ENCODE measurements around the gene STXBP4. TPM values are rescaled to one million over a fixed set of nuclear protein-coding genes. Genes with fewer than 3 reads are reported as not detected.

The STXBP4 gene
- polyA plus RNA-seq, 1 of the 3 experiments (the other 2 are of a cell fraction) = 2.8 TPM

DNA sequence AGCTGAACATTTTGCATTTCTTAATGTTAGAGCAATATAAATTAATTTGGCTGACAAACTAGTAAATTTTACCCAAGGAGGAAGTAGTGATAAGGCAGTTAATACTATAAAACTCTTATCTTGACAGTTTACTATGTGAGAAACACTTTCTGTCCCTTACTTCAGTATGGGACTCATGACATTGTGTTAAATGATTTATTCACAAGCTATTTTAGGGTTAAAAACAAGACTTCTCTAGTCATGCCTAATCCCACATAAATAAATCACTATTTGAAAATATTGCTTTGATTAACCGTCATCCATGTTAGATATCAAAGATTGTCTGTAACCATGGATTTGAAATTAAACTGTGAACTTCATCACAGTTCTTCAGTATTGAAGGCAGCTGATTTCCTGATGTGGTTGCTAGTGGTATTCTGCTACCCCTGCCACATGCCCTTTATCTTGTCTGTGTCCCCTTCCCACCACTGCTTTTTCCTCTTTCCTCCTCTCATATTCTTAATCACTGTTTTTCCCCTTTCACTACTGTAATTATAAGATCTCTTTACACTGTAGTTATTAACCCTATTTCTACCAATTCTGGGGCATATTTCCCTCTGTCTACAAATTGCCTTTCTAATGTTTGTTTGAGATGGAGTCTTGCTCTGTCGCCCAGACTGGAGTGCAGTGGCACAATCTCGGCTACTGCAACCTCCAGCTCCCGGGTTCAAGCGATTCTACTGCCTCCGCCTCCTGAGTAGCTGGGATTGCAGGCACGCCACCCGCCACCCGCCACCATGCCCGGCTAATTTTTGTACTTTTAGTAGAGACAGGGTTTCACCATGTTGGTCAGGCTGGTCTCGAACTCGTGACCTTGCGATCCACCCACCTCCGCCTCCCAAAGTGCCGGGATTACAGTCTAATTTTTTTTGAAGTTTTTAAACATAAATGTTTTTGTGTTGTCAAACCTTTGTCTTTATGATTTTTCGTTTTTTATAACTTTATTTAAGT, 95.6 kb downstream of the STXBP4 start (continued):
- TF ChIP-seq, protein P1, sequence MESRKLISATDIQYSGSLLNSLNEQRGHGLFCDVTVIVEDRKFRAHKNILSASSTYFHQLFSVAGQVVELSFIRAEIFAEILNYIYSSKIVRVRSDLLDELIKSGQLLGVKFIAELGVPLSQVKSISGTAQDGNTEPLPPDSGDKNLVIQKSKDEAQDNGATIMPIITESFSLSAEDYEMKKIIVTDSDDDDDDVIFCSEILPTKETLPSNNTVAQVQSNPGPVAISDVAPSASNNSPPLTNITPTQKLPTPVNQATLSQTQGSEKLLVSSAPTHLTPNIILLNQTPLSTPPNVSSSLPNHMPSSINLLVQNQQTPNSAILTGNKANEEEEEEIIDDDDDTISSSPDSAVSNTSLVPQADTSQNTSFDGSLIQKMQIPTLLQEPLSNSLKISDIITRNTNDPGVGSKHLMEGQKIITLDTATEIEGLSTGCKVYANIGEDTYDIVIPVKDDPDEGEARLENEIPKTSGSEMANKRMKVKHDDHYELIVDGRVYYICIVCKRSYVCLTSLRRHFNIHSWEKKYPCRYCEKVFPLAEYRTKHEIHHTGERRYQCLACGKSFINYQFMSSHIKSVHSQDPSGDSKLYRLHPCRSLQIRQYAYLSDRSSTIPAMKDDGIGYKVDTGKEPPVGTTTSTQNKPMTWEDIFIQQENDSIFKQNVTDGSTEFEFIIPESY (IDR thresholded peaks at IDR 0.05; ENCODE audit: borderline replicate concordance, low read depth) = no peak

DNA sequence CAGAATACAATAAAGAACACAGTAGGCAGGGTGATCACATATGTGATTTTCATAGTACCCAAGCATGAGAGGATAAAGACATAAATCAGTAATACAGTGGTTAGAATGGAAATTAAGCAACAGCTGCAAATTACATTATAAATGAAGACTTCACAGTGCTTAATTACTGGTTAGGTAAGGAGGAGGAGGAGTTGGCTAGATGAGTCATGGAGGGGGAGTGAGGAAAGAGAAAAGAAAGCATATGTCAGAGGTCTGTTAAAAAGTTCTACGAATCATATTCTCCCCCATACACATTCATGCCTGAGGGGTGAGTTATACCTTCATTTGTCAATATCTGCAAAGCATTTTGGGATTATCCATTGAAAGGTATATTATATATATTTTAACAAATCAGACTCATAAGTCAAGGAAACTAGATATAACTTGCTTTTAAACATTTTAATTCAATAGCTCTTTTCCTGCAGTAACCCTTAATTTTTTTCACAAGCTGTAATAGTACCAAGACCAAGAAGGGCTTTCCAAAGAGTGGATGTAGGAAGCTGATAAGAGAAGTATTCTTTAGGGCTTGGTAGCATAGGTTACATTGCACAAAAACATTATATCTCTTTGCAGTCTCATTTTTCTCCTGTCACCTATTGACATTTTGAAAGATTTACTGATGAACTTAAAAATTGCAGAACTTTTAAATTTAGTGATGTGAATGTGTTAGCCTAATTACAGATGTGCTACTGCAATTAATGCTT, 99.3 kb downstream of the STXBP4 start:
- Histone ChIP-seq H3F3A (replicated peaks; ENCODE audit: insufficient read depth) (no peaks in the 10 kb centered on the region), H3K4me3 (ENCODE audit: low read depth in 2 of 2, low read length in 1 of 2) (no peak overlapping the region), H2AFZ (ENCODE audit: low read depth) (no peak overlapping the region), H4K20me1 (ENCODE audit: insufficient read depth) (no peaks in the 10 kb centered on the region), H3K27ac (ENCODE audit: low read depth in 2 of 2, low read length in 1 of 2) (no peak overlapping the region), H3K9me3 (no peaks in the 10 kb centered on the region), H3K27me3 (ENCODE audit: insufficient read depth) (no peaks in the 10 kb centered on the region), H3K79me2 (ENCODE audit: insufficient read depth) (no peaks in the 10 kb centered on the region), H3K4me2 (no peak overlapping the region), H3K9me2 (no peaks in the 10 kb centered on the region), H3K36me3 (replicated peaks in 1 of 2; ENCODE audit: control insufficient read depth in 1 of 2, insufficient read depth in 2 of 2, low read length in 1 of 2) (peaks cover 0 to 4% of the 10 kb centered on the region in 2 experiments), H3K9ac (no peak overlapping the region), H3K4me1 (ENCODE audit: control insufficient read depth in 1 of 2, insufficient read depth in 2 of 2, low read depth in 1 of 2, low read length in 1 of 2) (peaks cover 0 to 9% of the 10 kb centered on the region in 2 experiments; a peak in 2 of 4 replicates)
- WGBS (ENCODE audit: low lambda C conversion rate) = 58% methylated on average over 1 of the region's 1 CpG
- TF ChIP-seq SMC3 (IDR thresholded peaks at IDR 0.05; ENCODE audit: low read depth, low read length) (no peak), ELF1 (IDR thresholded peaks at IDR 0.05) (no peak), NFIC (IDR thresholded peaks at IDR 0.05; ENCODE audit: borderline replicate concordance) (no peak), FOSL2 (IDR thresholded peaks at IDR 0.05; ENCODE audit: borderline replicate concordance, low read depth) (0 out of 2 replicates have a peak, but pooled peaks have one; percentile 5), YY1 (IDR thresholded peaks at IDR 0.05; ENCODE audit: low read depth) (no peak), MEF2A (IDR thresholded peaks at IDR 0.05; ENCODE audit: borderline replicate concordance, low read depth) (no peak)
- ChIA-PET POLR2A (no interaction called here), CTCF (interaction anchor here (0.8 to 1.3 kb wide), 6 partner anchors 8 to 289 kb away, joined by 3 read pairs; no protein-coding TSS in a partner anchor)
- DNase-seq = no peak

DNA sequence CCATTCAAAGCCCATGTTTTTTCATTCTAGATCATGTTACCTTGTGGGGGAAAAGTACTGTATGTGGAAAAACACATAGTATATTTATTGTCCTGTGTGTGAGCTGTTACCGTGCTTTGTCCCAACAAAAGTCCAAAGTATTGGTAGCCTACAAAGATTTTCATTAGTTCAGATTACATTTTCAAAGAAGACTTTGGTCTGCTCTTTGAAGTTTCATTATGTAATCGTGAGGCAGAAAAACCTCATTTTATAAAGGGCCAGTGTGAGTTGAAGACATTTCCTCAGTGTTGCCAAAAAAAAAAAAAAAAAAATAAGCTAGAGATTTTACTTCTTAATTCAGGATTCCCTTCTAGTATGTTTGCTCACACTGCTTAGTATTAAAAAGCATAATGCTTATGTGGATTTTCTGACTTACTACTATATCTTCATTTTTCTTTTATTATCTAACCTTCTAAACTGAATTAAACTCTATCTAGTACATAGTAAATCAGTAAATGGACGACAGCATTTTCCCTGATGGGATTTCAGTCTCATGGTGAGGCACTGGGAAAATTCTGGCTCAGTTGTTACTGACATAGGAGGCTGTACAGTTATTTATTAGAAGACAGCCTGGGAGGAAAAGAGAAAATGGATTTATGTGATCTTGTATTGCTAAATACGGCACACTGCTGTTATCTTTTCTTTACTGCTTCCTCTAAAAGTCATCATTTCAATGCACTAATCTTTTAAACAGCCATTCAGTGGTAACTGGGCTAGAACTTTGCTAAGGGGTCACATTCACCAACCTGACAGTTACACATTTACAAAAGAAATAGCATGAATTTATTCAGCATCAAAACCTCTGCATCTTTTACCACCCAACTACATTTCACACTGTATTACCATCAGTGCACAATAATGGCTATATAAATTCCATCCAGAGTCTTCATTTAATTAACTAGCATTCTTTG, 100.6 kb downstream of the STXBP4 start:
- 82% methylated on average over 4 of the region's 4 CpGs for WGBS (ENCODE audit: low lambda C conversion rate)
- Histone ChIP-seq H3K4me2 (no peak overlapping the region), H3K9me3 (no peaks in the 10 kb centered on the region), H3K4me1 (ENCODE audit: control insufficient read depth in 1 of 2, insufficient read depth in 2 of 2, low read depth in 1 of 2, low read length in 1 of 2) (peaks cover 0 to 9% of the 10 kb centered on the region in 2 experiments; a peak in 1 of 4 replicates), H3K27me3 (ENCODE audit: insufficient read depth) (no peaks in the 10 kb centered on the region), H2AFZ (ENCODE audit: low read depth) (no peak overlapping the region), H3K79me2 (ENCODE audit: insufficient read depth) (no peaks in the 10 kb centered on the region), H4K20me1 (ENCODE audit: insufficient read depth) (no peaks in the 10 kb centered on the region), H3K9ac (no peak overlapping the region), H3F3A (replicated peaks; ENCODE audit: insufficient read depth) (no peaks in the 10 kb centered on the region), H3K36me3 (replicated peaks in 1 of 2; ENCODE audit: control insufficient read depth in 1 of 2, insufficient read depth in 2 of 2, low read length in 1 of 2) (peaks cover 5% of the 10 kb centered on the region in 2 experiments), H3K4me3 (ENCODE audit: low read depth in 2 of 2, low read length in 1 of 2) (no peak overlapping the region), H3K9me2 (no peaks in the 10 kb centered on the region), H3K27ac (ENCODE audit: low read depth in 2 of 2, low read length in 1 of 2) (no peak overlapping the region)
- ChIA-PET POLR2A (no interaction called here), CTCF (interaction anchor here (0.6 to 1.6 kb wide), 6 partner anchors 10 to 227 kb away, joined by 3 to 5 read pairs (median 3); no protein-coding TSS in a partner anchor)
- no peak for DNase-seq
- no peak for TF ChIP-seq TEAD4 (IDR thresholded peaks at IDR 0.05; ENCODE audit: borderline replicate concordance, insufficient read depth)
- TF ChIP-seq, protein P2, sequence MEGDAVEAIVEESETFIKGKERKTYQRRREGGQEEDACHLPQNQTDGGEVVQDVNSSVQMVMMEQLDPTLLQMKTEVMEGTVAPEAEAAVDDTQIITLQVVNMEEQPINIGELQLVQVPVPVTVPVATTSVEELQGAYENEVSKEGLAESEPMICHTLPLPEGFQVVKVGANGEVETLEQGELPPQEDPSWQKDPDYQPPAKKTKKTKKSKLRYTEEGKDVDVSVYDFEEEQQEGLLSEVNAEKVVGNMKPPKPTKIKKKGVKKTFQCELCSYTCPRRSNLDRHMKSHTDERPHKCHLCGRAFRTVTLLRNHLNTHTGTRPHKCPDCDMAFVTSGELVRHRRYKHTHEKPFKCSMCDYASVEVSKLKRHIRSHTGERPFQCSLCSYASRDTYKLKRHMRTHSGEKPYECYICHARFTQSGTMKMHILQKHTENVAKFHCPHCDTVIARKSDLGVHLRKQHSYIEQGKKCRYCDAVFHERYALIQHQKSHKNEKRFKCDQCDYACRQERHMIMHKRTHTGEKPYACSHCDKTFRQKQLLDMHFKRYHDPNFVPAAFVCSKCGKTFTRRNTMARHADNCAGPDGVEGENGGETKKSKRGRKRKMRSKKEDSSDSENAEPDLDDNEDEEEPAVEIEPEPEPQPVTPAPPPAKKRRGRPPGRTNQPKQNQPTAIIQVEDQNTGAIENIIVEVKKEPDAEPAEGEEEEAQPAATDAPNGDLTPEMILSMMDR (IDR thresholded peaks at IDR 0.05) = no peak
- TF ChIP-seq POLR2AphosphoS5 (IDR thresholded peaks at IDR 0.05; ENCODE audit: low read depth, low read length) = no peak
- no peak for TF ChIP-seq MXI1 (IDR thresholded peaks at IDR 0.05; ENCODE audit: low read depth, low read length)
- no peak for TF ChIP-seq RAD21 (IDR thresholded peaks at IDR 0.05; ENCODE audit: low read length)
- TF ChIP-seq, protein P3, sequence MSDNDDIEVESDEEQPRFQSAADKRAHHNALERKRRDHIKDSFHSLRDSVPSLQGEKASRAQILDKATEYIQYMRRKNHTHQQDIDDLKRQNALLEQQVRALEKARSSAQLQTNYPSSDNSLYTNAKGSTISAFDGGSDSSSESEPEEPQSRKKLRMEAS (IDR thresholded peaks at IDR 0.05; ENCODE audit: low read depth) = no peak
- no peak for TF ChIP-seq GATA2 (CRISPR knock-in tag; IDR thresholded peaks at IDR 0.05)
- TF ChIP-seq NRF1 (IDR thresholded peaks at IDR 0.05; ENCODE audit: low read depth, low read length) = no peak
- TF ChIP-seq, protein P4, sequence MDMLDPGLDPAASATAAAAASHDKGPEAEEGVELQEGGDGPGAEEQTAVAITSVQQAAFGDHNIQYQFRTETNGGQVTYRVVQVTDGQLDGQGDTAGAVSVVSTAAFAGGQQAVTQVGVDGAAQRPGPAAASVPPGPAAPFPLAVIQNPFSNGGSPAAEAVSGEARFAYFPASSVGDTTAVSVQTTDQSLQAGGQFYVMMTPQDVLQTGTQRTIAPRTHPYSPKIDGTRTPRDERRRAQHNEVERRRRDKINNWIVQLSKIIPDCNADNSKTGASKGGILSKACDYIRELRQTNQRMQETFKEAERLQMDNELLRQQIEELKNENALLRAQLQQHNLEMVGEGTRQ (IDR thresholded peaks at IDR 0.05; ENCODE audit: borderline replicate concordance, low read depth, low read length) = no peak
- no peak for TF ChIP-seq FOSL2 (IDR thresholded peaks at IDR 0.05; ENCODE audit: borderline replicate concordance, low read depth)
